Measurements from ENCODE around the gene TRAPPC2B. TPM values are rescaled to one million over a fixed set of nuclear protein-coding genes. Genes with fewer than 3 reads are reported as not detected.

Gene TRAPPC2B
- total RNA-seq, 1 donor from 2014 or later: 13.9 TPM

GRCh38 chr19:57382806-57383488 is 19.6 kb downstream of the TRAPPC2B start:
- H3K9me3 Mint-ChIP-seq (ENCODE audit: low read depth): peaks cover 23% of the 10 kb centered on the region

GRCh38 chr19:57389194-57389729 is 25.9 kb downstream of the TRAPPC2B start:
- no peak for TF ChIP-seq CTCF (IDR thresholded peaks at IDR 0.05; ENCODE audit: unreplicated experiment)
- no peak for DNase-seq (ENCODE audit: low spot score, unreplicated experiment)
- H3K9me3 Mint-ChIP-seq (ENCODE audit: low read depth): peaks cover 1% of the 10 kb centered on the region
- H3K4me3 Mint-ChIP-seq (ENCODE audit: low read depth): peak overlapping the region; percentile 93
- H3K4me1 Mint-ChIP-seq (ENCODE audit: low read depth): peaks cover 33% of the 10 kb centered on the region
- H3K36me3 Mint-ChIP-seq (ENCODE audit: insufficient read depth): peaks cover 19% of the 10 kb centered on the region
- peaks cover 5% of the 10 kb centered on the region for H3K27me3 Mint-ChIP-seq
- H3K27ac Mint-ChIP-seq: peak overlapping the region; percentile 98

More at GRCh38 chr19:57382806-57383488, 19.6 kb downstream of the TRAPPC2B start:
- peaks cover 18% of the 10 kb centered on the region for H3K36me3 Mint-ChIP-seq (ENCODE audit: insufficient read depth)
- H3K27ac Mint-ChIP-seq: no peak overlapping the region
- peaks cover 7% of the 10 kb centered on the region for H3K4me1 Mint-ChIP-seq (ENCODE audit: low read depth)
- TF ChIP-seq CTCF (IDR thresholded peaks at IDR 0.05; ENCODE audit: unreplicated experiment): no peak
- H3K27me3 Mint-ChIP-seq: peaks cover 5% of the 10 kb centered on the region
- no peak for DNase-seq (ENCODE audit: low spot score, unreplicated experiment)
- no peak overlapping the region for H3K4me3 Mint-ChIP-seq (ENCODE audit: low read depth)

- Mint-ChIP-seq H3K9me3 (ENCODE audit: low read depth) (peaks cover 7% of the 10 kb centered on the region), H3K36me3 (ENCODE audit: insufficient read depth) (peaks cover 26% of the 10 kb centered on the region), H3K4me3 (ENCODE audit: low read depth) (peak within 1 kb of the TSS; percentile 93), H3K27me3 (peaks cover 3% of the 10 kb centered on the region), H3K4me1 (ENCODE audit: low read depth) (peaks cover 33% of the 10 kb centered on the region), H3K27ac (peak within 1 kb of the TSS; percentile 98)
- peak; percentile 34 for TF ChIP-seq CTCF (IDR thresholded peaks at IDR 0.05; ENCODE audit: unreplicated experiment)
- DNase-seq (ENCODE audit: low spot score, unreplicated experiment): peak; percentile 94
These were observed 26.6 kb downstream of the TRAPPC2B start, which contains the start of gene ZNF548 for GRCh38 chr19:57389730-57390598. TSS of gene ZNF548 (plus strand) at chr19:57389854. CDS start at chr19:57390100, 246 bp downstream.

GRCh38 chr19:57395710-57396109 is 32.4 kb downstream of the TRAPPC2B start:
- Mint-ChIP-seq H3K27ac (peak overlapping the region; percentile 31), H3K4me3 (ENCODE audit: low read depth) (no peak overlapping the region), H3K36me3 (ENCODE audit: insufficient read depth) (peaks cover 81% of the 10 kb centered on the region), H3K4me1 (ENCODE audit: low read depth) (peaks cover 7% of the 10 kb centered on the region), H3K9me3 (ENCODE audit: low read depth) (peaks cover 59% of the 10 kb centered on the region), H3K27me3 (no peaks in the 10 kb centered on the region)
- TF ChIP-seq CTCF (IDR thresholded peaks at IDR 0.05; ENCODE audit: unreplicated experiment): no peak
- no peak for DNase-seq (ENCODE audit: low spot score, unreplicated experiment)

- no peak for DNase-seq (ENCODE audit: low spot score, unreplicated experiment)
- H3K36me3 Mint-ChIP-seq (ENCODE audit: insufficient read depth): peaks cover 81% of the 10 kb centered on the region
- H3K9me3 Mint-ChIP-seq (ENCODE audit: low read depth): peaks cover 70% of the 10 kb centered on the region
- no peaks in the 10 kb centered on the region for H3K27me3 Mint-ChIP-seq
- TF ChIP-seq CTCF (IDR thresholded peaks at IDR 0.05; ENCODE audit: unreplicated experiment): no peak
- no peak overlapping the region for H3K4me3 Mint-ChIP-seq (ENCODE audit: low read depth)
- H3K27ac Mint-ChIP-seq: no peak overlapping the region
- H3K4me1 Mint-ChIP-seq (ENCODE audit: low read depth): no peaks in the 10 kb centered on the region
These were observed 35.5 kb downstream of the TRAPPC2B start for GRCh38 chr19:57398868-57399267.

Measured in progenitor cell of endocrine pancreas (in vitro differentiated cells).